NK-92 (cell line): ENCODE measurements around the gene ADAP1.
"Not testable (repeated sequence)": the region's sequence is repeated elsewhere in the genome, so short reads cannot be mapped to it uniquely, and the experiment has no call there.

ENCODE experiments used
- DNase-seq: peaks from one replicate; lab custom pipeline; 2025; ENCODE audit not compliant: unreplicated experiment; lab: John Stamatoyannopoulos, UW

ADAP1 gene

GRCh38 chr7:975702-976473 lies 21.4 kb upstream of the ADAP1 start:
- no peak for DNase-seq

DNA sequence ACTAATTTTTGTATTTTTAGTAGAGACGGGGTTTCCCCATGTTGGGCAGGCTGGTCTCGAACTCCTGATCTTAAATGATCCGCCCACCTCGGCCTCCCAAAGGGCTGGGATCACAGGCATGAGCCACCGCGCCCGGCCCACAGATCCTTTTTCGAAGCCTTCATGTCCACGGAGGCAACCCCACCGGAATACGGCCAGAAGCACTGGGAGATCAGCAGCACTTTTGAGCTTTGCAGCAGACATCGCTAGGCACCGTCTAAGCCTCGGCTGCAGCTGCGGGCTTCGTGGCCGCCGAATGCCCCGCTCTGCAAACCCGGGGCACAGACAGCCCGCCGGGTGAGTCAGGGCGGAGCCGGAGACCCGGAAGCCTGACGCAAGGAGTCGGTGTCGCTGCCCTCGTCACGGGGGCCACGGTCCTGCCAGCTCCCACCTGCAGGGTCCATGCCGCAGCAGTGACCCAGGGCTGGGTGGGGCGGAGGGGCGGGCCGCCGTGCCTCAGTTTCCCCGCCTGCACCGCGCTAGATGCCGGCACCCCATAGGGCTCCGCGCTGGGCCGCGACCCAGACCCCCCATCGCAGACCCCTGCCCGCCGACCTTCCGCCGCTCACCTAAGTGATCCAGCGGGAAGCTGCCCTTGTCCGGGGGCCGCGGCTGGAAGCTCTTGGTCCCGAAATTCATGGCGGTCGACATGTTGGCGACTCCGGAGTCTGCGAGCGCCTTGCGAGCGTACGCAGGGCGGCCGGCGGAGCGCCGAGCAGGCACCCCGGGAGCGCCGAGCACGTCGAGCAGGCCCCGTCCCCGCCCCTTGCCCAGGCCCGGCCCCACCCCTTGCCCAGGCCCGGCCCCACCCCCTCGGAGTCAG lies 20.6 kb upstream of the ADAP1 start, which contains the start of gene COX19:
Gene COX19 (minus strand): TSS at position 730 of the 862 bp plus-strand sequence. CDS start 40 bp downstream, at position 690.
- peak; percentile 16 for DNase-seq

DNA sequence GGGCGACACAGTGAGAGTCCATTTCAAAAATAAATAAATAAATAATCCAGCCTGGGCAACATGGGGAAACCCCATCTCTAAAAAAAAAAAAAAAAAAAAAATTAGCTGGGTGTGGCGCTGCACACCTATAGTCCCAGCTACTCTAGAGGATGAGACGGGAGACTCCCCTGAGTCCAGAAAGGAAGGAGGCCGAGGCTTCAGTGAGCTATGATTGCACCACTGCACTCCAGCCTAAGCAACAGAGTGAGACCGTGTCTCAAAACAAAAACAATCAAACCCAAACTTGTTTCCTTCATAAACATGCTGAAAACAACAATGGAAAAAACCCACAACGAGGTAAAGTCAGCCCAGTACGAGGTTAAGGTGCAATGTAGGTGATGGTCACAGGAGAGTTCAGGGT lies 19.7 kb upstream of the ADAP1 start:
- DNase-seq: no peak

GRCh38 chr7:973312-973711 lies 18.8 kb upstream of the ADAP1 start:
- no peak for DNase-seq

- DNase-seq: no peak
These were observed 18.3 kb upstream of the ADAP1 start for GRCh38 chr7:972676-973309.

DNA sequence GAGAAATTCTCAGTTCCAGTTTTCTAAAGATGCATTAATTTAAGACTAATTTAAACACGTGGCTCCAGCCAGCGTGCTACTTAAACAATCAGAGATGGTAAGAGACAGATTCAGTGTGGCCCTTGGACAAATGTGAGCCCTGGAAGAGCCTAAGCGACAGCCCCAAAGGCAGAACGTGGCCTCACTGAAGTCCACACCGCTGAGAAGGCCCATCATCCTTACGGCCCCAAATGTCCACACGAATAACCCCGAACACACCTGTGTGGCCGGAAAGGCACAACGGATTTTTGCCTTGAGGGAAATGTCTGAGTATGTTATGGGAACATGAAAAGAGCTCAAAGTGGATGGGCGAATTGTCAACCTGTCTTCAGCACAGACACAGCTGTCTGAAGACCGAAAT lies 17.6 kb upstream of the ADAP1 start:
- DNase-seq: no peak

DNA sequence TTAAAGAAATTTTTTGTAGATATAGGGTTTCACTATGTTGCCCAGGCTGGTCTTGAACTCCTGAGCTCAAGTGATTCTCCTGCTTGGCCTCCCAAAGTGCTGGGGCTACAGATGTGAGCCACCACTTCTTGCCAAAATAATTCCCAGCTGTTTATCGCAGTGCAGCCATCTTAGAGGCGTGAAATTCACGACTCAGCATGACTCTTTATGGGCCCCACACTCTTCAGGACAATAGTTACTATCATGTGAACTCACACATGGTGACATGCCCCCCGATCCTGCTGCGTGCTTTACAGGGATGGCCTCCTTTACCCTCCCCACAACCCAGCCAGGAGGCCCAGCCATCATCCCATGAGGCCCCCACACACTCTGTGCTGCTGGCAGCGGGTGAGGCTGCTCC lies 16.3 kb upstream of the ADAP1 start:
- DNase-seq: no peak

GRCh38 chr7:969403-969802 lies 14.9 kb upstream of the ADAP1 start:
- DNase-seq: no peak

- DNase-seq: no peak
These were observed 14.0 kb upstream of the ADAP1 start for GRCh38 chr7:968205-969105.

GRCh38 chr7:967361-968082 lies 13.0 kb upstream of the ADAP1 start:
- no peak for DNase-seq

GRCh38 chr7:966291-967069 lies 12.0 kb upstream of the ADAP1 start:
- DNase-seq: no peak

GRCh38 chr7:964401-965231 lies 10.1 kb upstream of the ADAP1 start:
- no peak for DNase-seq

- no peak for DNase-seq
These were observed 9.0 kb upstream of the ADAP1 start for GRCh38 chr7:963236-964078.

DNA sequence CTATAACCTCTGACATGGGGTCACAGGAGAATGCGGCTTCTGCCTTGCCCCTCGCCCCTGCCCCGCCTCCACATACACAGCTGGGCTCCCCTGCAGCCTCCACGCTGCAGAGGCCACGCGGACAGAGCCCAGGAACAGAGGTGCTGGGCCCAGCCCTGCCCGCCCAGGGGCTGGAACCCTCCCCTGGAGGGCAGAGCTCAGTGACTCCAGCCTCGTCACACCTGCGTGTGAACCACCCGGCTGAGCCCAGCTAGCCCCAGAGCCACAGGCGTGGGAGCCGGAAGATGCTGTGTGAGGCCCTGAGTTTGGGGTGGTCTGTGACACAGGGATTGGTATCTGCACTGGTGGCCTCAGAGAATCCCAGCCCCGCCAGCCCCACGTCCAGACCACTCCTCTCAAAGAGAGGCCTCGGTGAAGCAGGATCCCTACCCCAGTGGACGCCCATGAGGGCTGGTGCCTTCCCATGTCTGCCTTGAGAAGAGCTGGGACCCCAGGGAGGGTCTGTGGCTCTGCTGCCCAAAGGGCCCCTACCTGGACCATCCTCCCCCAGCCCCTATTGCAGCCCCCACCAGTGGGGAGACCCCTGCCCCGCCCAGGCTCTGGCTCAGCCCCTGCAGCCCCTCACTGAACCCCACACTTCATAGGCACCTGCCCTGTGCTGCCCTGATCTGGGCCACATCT lies 8.1 kb upstream of the ADAP1 start:
- DNase-seq: no peak

DNA sequence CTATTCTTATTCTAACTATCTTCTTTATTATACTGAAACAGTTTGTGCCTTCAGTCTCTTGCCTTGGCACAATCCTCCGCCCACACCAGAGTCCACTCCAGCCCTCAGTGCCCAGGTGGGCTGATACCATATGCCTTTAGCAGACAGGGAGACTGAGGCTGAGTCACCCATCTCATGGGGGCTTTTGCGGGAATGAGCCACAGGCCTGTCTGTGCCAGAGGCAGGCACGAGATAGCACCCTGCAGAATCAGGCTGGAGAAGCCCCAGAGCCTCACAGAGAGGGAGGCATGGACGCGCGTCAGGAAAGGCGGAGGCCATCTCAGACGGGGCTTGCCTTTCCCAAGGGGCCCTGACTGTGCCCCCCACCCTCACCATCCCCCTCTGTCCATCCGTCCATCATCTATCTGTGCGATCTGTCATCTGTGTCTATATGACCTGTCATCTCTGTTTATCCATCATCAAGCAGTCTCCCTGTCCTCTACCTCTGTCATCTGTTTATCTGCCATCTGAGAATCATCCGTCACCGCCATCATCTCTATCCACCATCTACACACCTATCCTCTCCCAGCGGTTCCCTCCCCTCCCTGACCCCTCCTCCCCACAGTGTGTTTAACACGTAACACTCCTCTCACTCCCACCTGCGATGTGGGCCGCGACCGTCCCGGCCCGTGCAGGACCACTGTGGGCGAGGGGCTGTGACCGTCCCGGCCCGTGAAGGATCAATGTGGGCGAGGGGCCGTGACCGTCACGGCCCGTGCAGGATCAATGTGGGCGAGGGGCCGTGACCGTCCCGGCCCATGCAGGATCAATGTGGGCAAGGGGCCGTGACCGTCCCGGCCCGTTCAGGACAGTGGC lies 7.3 kb upstream of the ADAP1 start:
- no peak for DNase-seq

DNA sequence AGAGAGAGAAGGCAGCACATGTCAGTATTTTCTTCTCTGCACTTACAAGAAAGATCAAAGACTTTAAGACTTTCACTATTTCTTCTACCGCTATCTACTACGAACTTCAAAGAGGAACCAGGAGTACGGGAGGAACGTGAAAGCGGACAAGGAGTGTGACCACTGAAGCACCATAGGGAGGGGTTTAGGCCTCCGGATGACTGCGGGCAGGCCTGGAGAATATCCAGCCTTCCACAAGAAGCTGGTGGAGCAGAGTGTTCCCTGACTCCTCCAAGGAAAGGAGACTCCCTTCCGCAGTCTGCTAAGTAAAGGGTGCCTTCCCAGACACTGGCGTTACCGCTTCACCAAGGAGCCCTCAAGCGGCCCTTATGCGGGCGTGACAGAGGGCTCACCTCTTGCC lies 6.5 kb upstream of the ADAP1 start:
- not testable (repeated sequence) for DNase-seq
